Measurements from ENCODE around the gene NAXE. TPM values are rescaled to one million over a fixed set of nuclear protein-coding genes. Genes with fewer than 3 reads are reported as not detected.

NAXE gene
- total RNA-seq = 38.4 and 52.2 TPM in 2 replicates

DNA sequence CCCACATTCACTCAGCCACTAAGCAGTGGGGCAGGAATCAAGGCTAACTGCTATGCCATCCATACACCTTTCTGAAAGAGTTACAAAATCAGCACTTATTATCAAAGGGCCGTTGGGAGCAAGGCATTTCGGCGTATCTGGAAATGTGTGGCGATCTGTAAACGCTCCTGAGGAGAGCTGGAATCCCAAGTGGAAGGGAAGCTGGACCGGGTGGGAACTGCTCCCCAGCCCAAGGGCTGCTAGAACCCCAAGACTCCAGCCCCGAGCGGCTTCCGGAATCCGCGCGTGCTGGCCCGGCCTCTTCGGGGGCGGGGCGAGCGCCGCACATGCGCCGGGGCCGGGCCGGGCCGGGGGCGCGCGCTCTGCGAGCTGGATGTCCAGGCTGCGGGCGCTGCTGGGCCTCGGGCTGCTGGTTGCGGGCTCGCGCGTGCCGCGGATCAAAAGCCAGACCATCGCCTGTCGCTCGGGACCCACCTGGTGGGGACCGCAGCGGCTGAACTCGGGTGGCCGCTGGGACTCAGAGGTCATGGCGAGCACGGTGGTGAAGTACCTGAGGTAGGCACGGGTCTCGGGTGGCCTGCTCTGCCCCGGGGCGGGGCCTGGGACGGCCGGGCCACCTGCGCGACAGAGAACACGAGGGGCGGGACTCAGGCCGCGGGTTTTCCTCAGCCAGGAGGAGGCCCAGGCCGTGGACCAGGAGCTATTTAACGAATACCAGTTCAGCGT is at the start of gene NAXE:
Gene NAXE, plus strand, starts transcription at position 345 of the 726 bp plus-strand sequence. Its CDS starts 29 bp downstream, at position 374.

DNA sequence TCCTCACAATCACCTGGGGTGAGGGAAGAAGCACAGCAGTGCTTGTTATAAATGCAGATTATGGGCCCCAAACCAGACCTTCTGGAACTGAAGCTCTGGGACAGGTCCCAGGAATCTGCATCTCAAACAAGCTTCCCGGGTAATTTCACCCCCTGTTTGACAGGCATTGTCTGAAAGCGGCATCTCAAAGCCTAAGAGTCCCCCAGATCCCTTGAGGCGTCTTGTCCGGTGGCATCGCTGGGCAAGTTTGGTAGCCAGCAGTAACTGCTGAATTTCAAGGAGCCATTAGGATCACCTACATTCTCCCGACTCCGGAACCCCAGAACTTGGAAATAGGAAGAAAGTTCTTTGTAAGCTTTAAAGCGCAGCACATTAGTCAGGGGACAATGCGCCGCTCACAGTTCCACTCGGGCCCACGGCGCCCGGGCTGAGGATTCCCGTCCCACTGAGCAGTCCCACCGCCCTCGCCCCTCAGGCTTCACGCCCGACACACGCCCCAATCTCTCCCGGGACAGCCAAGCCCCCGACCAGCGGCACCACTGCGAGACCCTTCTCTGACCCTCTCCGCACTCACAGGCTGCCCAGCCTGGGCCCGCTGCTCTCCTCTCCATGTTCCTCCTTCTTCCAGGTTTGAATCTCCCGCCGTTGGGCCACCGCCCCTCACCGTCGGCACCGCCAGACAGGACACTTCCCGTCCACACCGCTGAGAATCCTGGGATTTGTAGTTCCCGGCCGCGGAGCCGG is 19.5 kb upstream of the NAXE start, which contains the start of gene IQGAP3:
Gene IQGAP3, minus strand, starts transcription at position 647 of the 744 bp plus-strand sequence. Its CDS starts 36 bp downstream, at position 611.

DNA sequence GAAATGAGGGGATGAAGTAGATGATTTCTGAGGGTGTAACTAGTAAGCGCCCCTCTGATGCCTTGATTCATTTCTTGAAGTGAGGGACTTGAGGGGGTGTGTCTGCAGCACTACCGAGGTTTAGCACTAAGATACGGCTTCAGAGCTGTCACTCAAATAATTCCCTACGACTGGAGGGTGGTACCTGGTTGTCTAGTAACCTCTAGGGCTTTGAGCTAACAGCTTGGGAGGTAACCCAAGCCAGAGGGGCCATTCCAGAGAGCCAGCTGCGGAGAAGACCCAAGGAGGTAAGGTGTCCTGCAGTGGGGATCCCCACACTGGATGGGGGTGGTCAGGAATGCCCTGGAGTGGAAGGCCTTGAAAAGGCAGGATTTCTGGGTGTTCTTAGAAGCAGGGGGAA is 12.1 kb upstream of the NAXE start, which contains the start of gene TTC24:
Gene TTC24, plus strand, starts transcription at position 252 of the 400 bp plus-strand sequence. CDS start 1,642 bp downstream, outside the sequence.

DNA sequence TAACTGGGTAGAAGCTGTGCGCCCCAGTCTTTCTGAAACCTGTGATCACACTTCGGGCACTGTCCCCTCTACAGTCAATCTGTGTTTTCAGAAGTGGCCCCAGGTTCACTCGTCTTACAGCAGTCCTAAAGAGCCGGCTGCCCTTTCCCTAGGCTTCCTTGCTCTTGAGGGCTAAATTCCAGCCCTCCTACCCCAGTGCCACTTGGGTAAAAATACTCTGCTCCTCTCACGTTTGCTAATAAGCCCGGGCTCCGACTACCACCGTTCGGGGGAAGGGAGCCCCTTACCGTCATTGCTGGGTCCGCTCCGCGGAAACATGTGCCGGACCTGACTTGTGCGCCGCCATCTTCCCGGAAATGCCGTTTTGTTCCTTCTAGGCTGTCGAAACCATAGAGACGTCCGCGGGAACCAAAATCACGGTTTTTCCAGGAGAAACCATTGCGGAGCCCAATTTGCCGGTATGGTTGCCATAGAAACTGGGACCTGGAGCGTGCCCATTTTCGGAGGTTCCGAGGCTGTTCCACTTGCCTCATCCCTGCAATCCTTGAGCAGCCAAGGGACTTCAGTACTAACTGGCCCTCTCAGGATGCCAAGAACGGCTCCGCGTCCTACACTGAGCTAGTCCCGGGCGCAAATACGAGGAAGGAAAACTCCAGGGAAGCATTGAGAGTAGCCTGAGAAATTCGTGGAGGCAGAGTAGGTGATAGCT is 9.7 kb downstream of the NAXE start, which contains the start of gene GPATCH4:
Gene GPATCH4, minus strand, starts transcription at position 358 of the 709 bp plus-strand sequence.

DNA sequence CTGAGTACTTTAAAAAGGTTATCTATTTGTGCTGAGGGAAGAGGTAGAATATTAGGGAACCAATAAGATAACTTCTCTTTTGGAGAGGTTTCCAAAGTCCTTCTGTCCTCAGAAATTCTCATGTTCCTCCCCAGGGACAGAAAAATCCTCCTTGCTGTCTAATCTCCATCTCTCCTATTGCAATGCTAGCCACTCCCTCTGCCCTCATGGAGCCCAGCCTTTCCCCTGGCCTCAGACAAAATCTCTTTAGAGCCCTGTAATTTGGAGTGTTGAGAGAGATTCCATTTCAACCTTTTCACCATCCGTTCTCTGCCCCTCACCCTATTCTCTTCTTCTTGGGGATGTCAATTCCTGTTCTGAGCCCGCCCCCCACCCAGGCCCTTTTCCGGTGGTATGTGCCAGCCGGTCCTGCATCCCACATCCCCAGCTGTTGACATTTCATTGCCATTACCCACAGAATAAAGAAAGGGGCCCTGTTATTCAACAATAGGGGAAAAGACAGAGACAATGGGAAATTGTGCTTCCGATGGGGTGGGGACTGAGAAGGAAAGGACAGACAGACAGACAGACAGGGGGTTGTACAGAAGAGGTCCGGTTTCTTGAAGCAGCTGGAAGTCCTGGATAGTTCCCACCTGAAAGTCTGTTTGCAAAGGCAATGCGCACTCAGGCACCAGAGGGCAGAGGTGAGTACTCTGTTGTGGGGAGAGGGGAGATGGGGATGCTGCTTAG is 27.4 kb downstream of the NAXE start, which contains the start of gene HAPLN2:
Gene HAPLN2, plus strand, starts transcription at position 563 of the 729 bp plus-strand sequence. CDS start 4,076 bp downstream, outside the sequence.

DNA sequence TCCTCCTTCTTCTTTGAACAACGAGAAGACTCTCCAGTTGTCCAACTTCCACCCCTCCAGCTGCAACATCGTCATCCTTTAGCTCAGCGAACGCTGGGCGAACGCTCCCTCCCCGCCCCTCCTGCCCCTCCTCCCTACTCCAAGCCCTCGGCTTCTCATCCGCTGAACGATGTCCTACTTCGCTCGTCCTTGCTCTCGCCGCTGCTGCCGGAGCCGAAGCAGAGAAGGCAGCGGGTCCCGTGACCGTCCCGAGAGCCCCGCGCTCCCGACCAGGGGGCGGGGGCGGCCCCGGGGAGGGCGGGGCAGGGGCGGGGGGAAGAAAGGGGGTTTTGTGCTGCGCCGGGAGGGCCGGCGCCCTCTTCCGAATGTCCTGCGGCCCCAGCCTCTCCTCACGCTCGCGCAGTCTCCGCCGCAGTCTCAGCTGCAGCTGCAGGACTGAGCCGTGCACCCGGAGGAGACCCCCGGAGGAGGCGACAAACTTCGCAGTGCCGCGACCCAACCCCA is 50.2 kb downstream of the NAXE start, which contains the start of gene BCAN:
Gene BCAN, plus strand, starts transcription at position 357 of the 504 bp plus-strand sequence. CDS start 3,938 bp downstream, outside the sequence.

Other genes starting within 250 kb of the NAXE start
- gene RHBG, start 222.6 kb upstream of the NAXE start, total RNA-seq = 0.10 TPM in 1 of 2 replicates, not detected in the other
- 17.8 and 21.3 TPM in 2 replicates for gene MEF2D, start 91.0 kb upstream of the NAXE start, total RNA-seq
- gene IQGAP3, start 19.2 kb upstream of the NAXE start, total RNA-seq = 0.87 and 1.5 TPM in 2 replicates
- not detected in 2 replicates for gene TTC24, start 12.1 kb upstream of the NAXE start, total RNA-seq
- 7.7 and 11.5 TPM in 2 replicates for gene GPATCH4, start 9.7 kb downstream of the NAXE start, total RNA-seq
- 2.2 TPM in 1 of 2 replicates, not detected in the other for gene HAPLN2, start 27.6 kb downstream of the NAXE start, total RNA-seq
- 0.06 TPM in 1 of 2 replicates, not detected in the other for gene BCAN, start 50.3 kb downstream of the NAXE start, total RNA-seq
- gene NES, start 85.6 kb downstream of the NAXE start, total RNA-seq = 27.0 and 30.6 TPM in 2 replicates
- 17.6 and 27.8 TPM in 2 replicates for gene CRABP2, start 113.8 kb downstream of the NAXE start, total RNA-seq
- 13.1 and 14.9 TPM in 2 replicates for gene METTL25B, start 136.7 kb downstream of the NAXE start, total RNA-seq
- gene ISG20L2, start 137.0 kb downstream of the NAXE start, total RNA-seq = 11.8 and 15.8 TPM in 2 replicates
- 63.6 and 72.1 TPM in 2 replicates for gene MRPL24, start 149.3 kb downstream of the NAXE start, total RNA-seq
- 170 TPM in 2 replicates for gene HDGF, start 159.9 kb downstream of the NAXE start, total RNA-seq
- gene PRCC, start 175.8 kb downstream of the NAXE start, total RNA-seq = 33.4 and 33.7 TPM in 2 replicates
- gene SH2D2A, start 225.1 kb downstream of the NAXE start, total RNA-seq = 0.37 and 0.88 TPM in 2 replicates